Gastrocnemius medialis (tissue), 4 donors: ENCODE results near the gene DMRT2. TPM values are rescaled to one million over a fixed set of nuclear protein-coding genes. Genes with fewer than 3 reads are reported as not detected.

Experiments
- ATAC-seq, 2 donors: fragments of 150-250 bp; one replicate each; pipeline ENCODE4 v1.9.1; 2016
- DNase-seq, 2 donors: peaks; one replicate each; pipeline ENCODE4 v3.0.0-alpha.2; 2019
- H3K27ac ChIP-seq, 4 donors: fragments of 200-600 bp; sonication (generic); 1 replicate in 1 of 4; 2 replicates in 3 of 4; pipeline ENCODE4 v1.5.1; 2016 to 2018; ENCODE audit warnings: mild to moderate bottlenecking in 2 of 4, moderate library complexity in 1 of 4
- H3K27me3 ChIP-seq, 3 donors: fragments of 200-600 bp; sonication (generic) in 2 of 3; 1 replicate in 1 of 3; 2 replicates in 2 of 3; pipeline versions ENCODE4 v1.5.1 to v1.6.0; 2016 to 2019; ENCODE audit warnings: mild to moderate bottlenecking in 1 of 3, moderate library complexity in 1 of 3
- H3K36me3 ChIP-seq, 2 donors: fragments of 200-600 bp; sonication (generic) in 1 of 2; one replicate each; pipeline ENCODE4 v1.5.1; 2017 to 2018
- H3K4me1 ChIP-seq, 2 donors: fragments of 200-600 bp; sonication (generic) in 1 of 2; one replicate each; pipeline ENCODE4 v1.5.1; 2016 to 2017; ENCODE audit warnings: mild to moderate bottlenecking in 2 of 2
- H3K4me3 ChIP-seq, 4 donors: fragments of 200-600 bp; sonication (generic) in 3 of 4; 1 replicate in 1 of 4; 2 replicates in 3 of 4; pipeline ENCODE4 v1.5.1; 2016 to 2019; ENCODE audit warnings: mild to moderate bottlenecking in 2 of 4
- H3K9me3 ChIP-seq, 3 donors: fragments of 200-600 bp; sonication (generic) in 2 of 3; 1 replicate in 1 of 3; 2 replicates in 2 of 3; pipeline ENCODE4 v1.5.1; 2016 to 2019
- CTCF ChIP-seq, 5 experiments: fragments of 450-650 bp in 3 of 5; fragments of 200-600 bp in 2 of 5; sonication (generic) in 2 of 5; IDR thresholded peaks in 4 of 5; conservative IDR thresholded peaks in 1 of 5; 1 replicate in 4 of 5; 2 replicates in 1 of 5; pipeline ENCODE4 v1.5.1; 2016 to 2019; ENCODE audit warnings: antibody characterized with exemption in 5 of 5, mild to moderate bottlenecking in 3 of 5, moderate library complexity in 3 of 5
- POLR2A ChIP-seq, 2 donors: fragments of 450-650 bp; IDR thresholded peaks; one replicate each; pipeline ENCODE4 v1.6.1; 2017; ENCODE audit warnings: antibody characterized with exemption in 2 of 2, mild to moderate bottlenecking in 2 of 2, moderate library complexity in 2 of 2
- in situ Hi-C, 4 donors: fragments of 200-750 bp; cut with MboI; loops; one replicate each; pipeline versions ENCODE4 v1.15.0 to v1.8.0; 2017; ENCODE audit warnings: low sequenced_read_pairs in 4 of 4
- intact Hi-C: fragments of 100-400 bp; cut with DNase I; formaldehyde crosslinking; loops from one replicate; pipeline ENCODE4 v1.15.1; 2023; ENCODE audit warnings: low total_unique reads
- total RNA-seq, 4 donors: library from RNA; depleted of rRNA; stranded (reverse); fragments of >200 nt; gene quantifications; one replicate each; pipeline versions ENCODE4 v1.1.0 to v1.2.3, GENCODE V29; 2016

DMRT2 gene
- total RNA-seq: 1 to 10 TPM in 3 of 4 donors, under 1 TPM in 1; 0.91 to 8.0 (median 2.5) TPM

DNA sequence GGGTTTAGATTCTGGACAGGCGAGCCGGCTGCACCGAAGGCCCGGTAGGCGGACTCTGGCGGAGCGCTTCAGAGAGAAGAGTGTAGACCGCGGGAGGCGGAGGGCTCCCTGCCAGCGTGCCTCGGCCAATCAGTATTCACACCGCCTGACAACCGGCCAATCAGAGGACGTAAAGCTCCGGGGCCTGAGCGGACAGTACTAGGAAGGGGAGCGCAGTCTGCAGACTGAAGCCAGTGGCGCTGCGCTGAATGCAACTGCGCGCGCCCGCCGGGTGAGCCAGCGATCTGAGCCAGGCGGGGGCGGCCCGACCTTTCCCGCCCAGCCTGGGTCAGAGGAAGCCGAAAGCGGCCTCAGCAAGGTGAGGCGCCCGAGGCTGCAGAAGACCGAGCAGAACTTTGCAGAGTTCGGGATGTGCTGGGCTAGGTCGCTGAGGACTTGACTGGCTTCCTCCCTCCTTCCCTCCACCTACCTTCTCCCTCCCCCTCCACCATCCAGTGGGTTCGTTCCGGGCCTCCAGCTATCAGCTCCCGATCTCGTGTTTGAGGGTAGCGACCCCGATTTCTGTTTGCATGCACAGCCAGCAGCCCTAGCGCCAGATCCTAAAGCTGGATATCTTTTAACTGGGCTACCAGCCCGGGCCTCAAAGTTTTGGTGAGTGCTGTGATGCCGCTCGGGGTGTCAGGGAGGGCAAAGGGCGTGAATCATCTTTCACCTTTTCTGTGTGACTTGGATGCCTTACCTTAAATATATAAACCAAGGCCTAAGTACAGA is at the start of gene DMRT2:
TSS of gene DMRT2 (plus strand) at position 233 of the 771 bp plus-strand sequence. CDS start 1,257 bp downstream, outside the sequence.
- peak within 1 kb of the TSS; percentile 40 to 76 (median 50) for H3K27ac ChIP-seq
- H3K9me3 ChIP-seq: no peaks in the 10 kb centered on the region
- peak in 2 of 5 experiments; percentile 16 to 22 for TF ChIP-seq CTCF (IDR thresholded peaks at IDR 0.05 in 4 of 5, conservative IDR thresholded peaks at IDR 0.05 in 1 of 5)
- peak; percentile 51 to 79 for TF ChIP-seq POLR2A (IDR thresholded peaks at IDR 0.05)
- ATAC-seq (peak; percentile 83 to 91), DNase-seq (peak; percentile 93 to 94)
- H3K27me3 ChIP-seq: peaks cover 60 to 86% (median 72%) of the 10 kb centered on the region in 3 donors
- H3K36me3 ChIP-seq: no peaks in the 10 kb centered on the region
- in situ Hi-C loops: no loop called here
- H3K4me1 ChIP-seq: peaks cover 13 to 20% of the 10 kb centered on the region in 2 donors
- H3K4me3 ChIP-seq: peak within 1 kb of the TSS; percentile 46 to 54 (median 50)
- intact Hi-C loops: no loop called here

DNA sequence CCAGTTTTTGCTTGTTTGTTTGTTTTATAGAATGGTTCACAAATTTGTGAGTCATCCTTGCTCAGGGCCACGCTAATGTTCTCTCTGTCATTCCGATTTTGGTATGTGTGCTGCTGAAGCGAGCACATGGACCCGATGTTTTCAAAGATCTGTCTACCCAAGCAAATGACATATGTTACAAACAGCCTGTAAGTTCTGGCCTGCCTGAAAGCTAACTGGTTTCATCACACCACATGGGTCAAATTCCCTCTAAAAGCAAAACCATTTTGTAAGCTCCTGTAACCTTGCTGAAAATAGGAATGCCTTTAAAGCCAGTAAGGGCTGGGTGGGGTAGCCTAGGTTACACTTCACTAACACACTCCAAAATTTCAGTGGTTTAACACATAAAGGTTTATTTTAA is 48.3 kb upstream of the DMRT2 start:
- TF ChIP-seq POLR2A (IDR thresholded peaks at IDR 0.05): no peak
- TF ChIP-seq CTCF (IDR thresholded peaks at IDR 0.05 in 4 of 5, conservative IDR thresholded peaks at IDR 0.05 in 1 of 5): no peak
- Histone ChIP-seq H3K36me3 (no peaks in the 10 kb centered on the region), H3K27me3 (no peaks in the 10 kb centered on the region), H3K9me3 (no peaks in the 10 kb centered on the region), H3K4me3 (no peak overlapping the region), H3K4me1 (peaks cover 0 to 3% of the 10 kb centered on the region in 2 donors), H3K27ac (no peak overlapping the region)
- DNase-seq: no peak
- in situ Hi-C loops: loop anchor here (10.0 to 25.0 kb wide), 3 partner anchors 107 to 390 kb away; no protein-coding TSS in a partner anchor
- intact Hi-C loops: loop anchor here (10.0 kb wide), 1 partner anchor 387 kb away; no protein-coding TSS in a partner anchor
- ATAC-seq: peak; percentile 42 to 53

DNA sequence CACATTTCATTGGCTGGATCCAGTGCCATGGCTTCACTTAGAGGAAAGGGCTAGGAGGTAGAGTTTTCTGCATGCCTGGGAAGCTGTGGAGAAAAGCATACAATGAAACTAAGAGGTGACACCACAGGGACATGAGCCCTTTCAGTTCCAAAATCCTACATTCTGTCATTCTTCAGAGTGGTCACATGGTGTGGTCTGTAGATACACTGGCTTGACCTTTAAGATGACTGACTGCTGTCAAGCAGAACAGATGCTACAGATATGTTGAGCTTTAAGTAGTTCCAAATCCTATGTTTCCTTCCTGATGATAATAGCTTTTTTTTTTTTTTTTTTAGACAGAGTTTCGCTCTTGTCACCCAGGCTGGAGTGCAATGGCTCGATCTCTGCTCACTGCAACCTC is 47.5 kb upstream of the DMRT2 start:
- H3K27me3 ChIP-seq: no peaks in the 10 kb centered on the region
- intact Hi-C loops (loop anchor here (10.0 kb wide), 1 partner anchor 388 kb away; no protein-coding TSS in a partner anchor), in situ Hi-C loops (loop anchor here (10.0 to 25.0 kb wide), 3 partner anchors 108 to 390 kb away; no protein-coding TSS in a partner anchor)
- H3K9me3 ChIP-seq: no peaks in the 10 kb centered on the region
- H3K4me3 ChIP-seq: no peak overlapping the region
- no peak overlapping the region for H3K27ac ChIP-seq
- no peak for TF ChIP-seq POLR2A (IDR thresholded peaks at IDR 0.05)
- TF ChIP-seq CTCF (IDR thresholded peaks at IDR 0.05 in 4 of 5, conservative IDR thresholded peaks at IDR 0.05 in 1 of 5): no peak
- H3K36me3 ChIP-seq: no peaks in the 10 kb centered on the region
- ATAC-seq: no peak
- DNase-seq: no peak
- peaks cover 0 to 3% of the 10 kb centered on the region in 2 donors for H3K4me1 ChIP-seq

DNA sequence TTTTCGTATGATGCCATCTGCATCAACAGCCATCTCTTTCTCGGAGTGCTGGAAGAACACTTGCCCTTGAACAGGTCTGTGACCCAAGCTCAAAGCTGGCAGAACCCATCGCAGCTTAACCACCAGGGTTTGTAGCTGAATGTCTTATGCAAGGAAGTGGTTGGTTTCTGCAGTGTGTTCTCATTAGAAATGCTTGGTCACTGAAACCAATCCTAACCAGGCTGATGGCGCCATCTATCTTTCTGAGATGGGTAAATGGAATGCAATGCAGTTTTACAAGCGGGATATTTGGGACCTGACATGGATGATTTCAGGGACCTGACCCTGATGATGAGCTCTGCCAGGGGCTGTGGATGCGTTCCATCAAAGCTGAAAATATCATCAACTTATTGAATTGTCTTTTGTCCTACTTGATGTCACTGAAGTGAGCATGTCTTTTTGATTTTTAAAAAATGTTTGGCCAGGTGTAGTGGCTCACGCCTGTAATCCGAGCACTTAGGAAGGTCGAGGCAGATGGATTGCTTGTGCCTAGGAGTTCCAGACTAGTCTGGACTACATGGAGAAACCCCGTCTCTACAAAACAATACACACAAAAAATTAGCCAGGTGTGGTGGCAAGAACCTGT is 45.0 kb upstream of the DMRT2 start:
- no peaks in the 10 kb centered on the region for H3K9me3 ChIP-seq
- TF ChIP-seq POLR2A (IDR thresholded peaks at IDR 0.05) (no peak), CTCF (IDR thresholded peaks at IDR 0.05 in 4 of 5, conservative IDR thresholded peaks at IDR 0.05 in 1 of 5) (peak in 3 of 5 experiments; percentile 22 to 37 (median 32))
- H3K27ac ChIP-seq: no peak overlapping the region
- intact Hi-C loops: loop anchor here (5.0 to 10.0 kb wide), 2 partner anchors 390 to 618 kb away; no protein-coding TSS in a partner anchor
- in situ Hi-C loops: loop anchor here (5.0 to 25.0 kb wide), 4 partner anchors 110 to 393 kb away; no protein-coding TSS in a partner anchor
- H3K4me1 ChIP-seq: no peaks in the 10 kb centered on the region
- H3K27me3 ChIP-seq: no peaks in the 10 kb centered on the region
- DNase-seq (no peak), ATAC-seq (peak in 1 of 2 donors; percentile 34)
- no peak overlapping the region for H3K4me3 ChIP-seq
- no peaks in the 10 kb centered on the region for H3K36me3 ChIP-seq
